ENCODE data around the gene KIF7.

The KIF7 gene

GRCh38 chr15:89630974-89631901 is 24.0 kb downstream of the KIF7 start:
- H3K27ac ChIP-seq (ENCODE audit: low read length) = no peak overlapping the region
- H3K36me3 ChIP-seq (ENCODE audit: control insufficient read depth in 2 of 2, insufficient read depth in 2 of 2, low read length in 2 of 2) = peaks cover 35 to 48% of the 10 kb centered on the region in 2 donors

GRCh38 chr15:89630260-89630659 is 25.0 kb downstream of the KIF7 start:
- H3K9ac ChIP-seq (ENCODE audit: low read length in 2 of 2) = no peak overlapping the region
- H3K27me3 ChIP-seq (ENCODE audit: control insufficient read depth in 1 of 2, insufficient read depth in 2 of 2, low read length in 2 of 2) = no peaks in the 10 kb centered on the region
- peaks cover 38 to 49% of the 10 kb centered on the region in 2 donors for H3K36me3 ChIP-seq (ENCODE audit: control insufficient read depth in 2 of 2, insufficient read depth in 2 of 2, low read length in 2 of 2)
- no peaks in the 10 kb centered on the region for H3K4me1 ChIP-seq (ENCODE audit: control insufficient read depth, insufficient read depth, low read length)
- H3K4me3 ChIP-seq (ENCODE audit: low read length in 2 of 2) = no peak overlapping the region
- H3K27ac ChIP-seq (ENCODE audit: low read length) = no peak overlapping the region
- no peaks in the 10 kb centered on the region for H3K9me3 ChIP-seq (ENCODE audit: control insufficient read depth in 2 of 2, low read length in 2 of 2)

More at GRCh38 chr15:89630974-89631901, 24.0 kb downstream of the KIF7 start:
- Histone ChIP-seq H3K27me3 (ENCODE audit: control insufficient read depth in 1 of 2, insufficient read depth in 2 of 2, low read length in 2 of 2) (no peaks in the 10 kb centered on the region), H3K9me3 (ENCODE audit: control insufficient read depth in 2 of 2, low read length in 2 of 2) (no peaks in the 10 kb centered on the region), H3K4me3 (ENCODE audit: low read length in 2 of 2) (no peak overlapping the region), H3K9ac (ENCODE audit: low read length in 2 of 2) (no peak overlapping the region), H3K4me1 (ENCODE audit: control insufficient read depth, insufficient read depth, low read length) (no peaks in the 10 kb centered on the region)

GRCh38 chr15:89629829-89630228 is 25.4 kb downstream of the KIF7 start:
- H3K4me3 ChIP-seq (ENCODE audit: low read length in 2 of 2) = no peak overlapping the region
- H3K9ac ChIP-seq (ENCODE audit: low read length in 2 of 2) = no peak overlapping the region
- H3K36me3 ChIP-seq (ENCODE audit: control insufficient read depth in 2 of 2, insufficient read depth in 2 of 2, low read length in 2 of 2) = peaks cover 38 to 50% of the 10 kb centered on the region in 2 donors
- no peaks in the 10 kb centered on the region for H3K27me3 ChIP-seq (ENCODE audit: control insufficient read depth in 1 of 2, insufficient read depth in 2 of 2, low read length in 2 of 2)
- no peaks in the 10 kb centered on the region for H3K9me3 ChIP-seq (ENCODE audit: control insufficient read depth in 2 of 2, low read length in 2 of 2)
- no peaks in the 10 kb centered on the region for H3K4me1 ChIP-seq (ENCODE audit: control insufficient read depth, insufficient read depth, low read length)
- no peak overlapping the region for H3K27ac ChIP-seq (ENCODE audit: low read length)

GRCh38 chr15:89628806-89629715 is 26.2 kb downstream of the KIF7 start:
- no peaks in the 10 kb centered on the region for H3K27me3 ChIP-seq (ENCODE audit: control insufficient read depth in 1 of 2, insufficient read depth in 2 of 2, low read length in 2 of 2)
- no peaks in the 10 kb centered on the region for H3K9me3 ChIP-seq (ENCODE audit: control insufficient read depth in 2 of 2, low read length in 2 of 2)
- peaks cover 38 to 50% of the 10 kb centered on the region in 2 donors for H3K36me3 ChIP-seq (ENCODE audit: control insufficient read depth in 2 of 2, insufficient read depth in 2 of 2, low read length in 2 of 2)

GRCh38 chr15:89628301-89628700 is 27.0 kb downstream of the KIF7 start:
- Histone ChIP-seq H3K9ac (ENCODE audit: low read length in 2 of 2) (no peak overlapping the region), H3K4me3 (ENCODE audit: low read length in 2 of 2) (no peak overlapping the region), H3K9me3 (ENCODE audit: control insufficient read depth in 2 of 2, low read length in 2 of 2) (no peaks in the 10 kb centered on the region), H3K4me1 (ENCODE audit: control insufficient read depth, insufficient read depth, low read length) (no peaks in the 10 kb centered on the region), H3K27me3 (ENCODE audit: control insufficient read depth in 1 of 2, insufficient read depth in 2 of 2, low read length in 2 of 2) (no peaks in the 10 kb centered on the region), H3K36me3 (ENCODE audit: control insufficient read depth in 2 of 2, insufficient read depth in 2 of 2, low read length in 2 of 2) (peaks cover 33 to 47% of the 10 kb centered on the region in 2 donors), H3K27ac (ENCODE audit: low read length) (no peak overlapping the region)

More at GRCh38 chr15:89628806-89629715, 26.2 kb downstream of the KIF7 start:
- no peak overlapping the region for H3K27ac ChIP-seq (ENCODE audit: low read length)
- H3K4me3 ChIP-seq (ENCODE audit: low read length in 2 of 2) = no peak overlapping the region
- no peak overlapping the region for H3K9ac ChIP-seq (ENCODE audit: low read length in 2 of 2)
- no peaks in the 10 kb centered on the region for H3K4me1 ChIP-seq (ENCODE audit: control insufficient read depth, insufficient read depth, low read length)

GRCh38 chr15:89627256-89627970 is 27.9 kb downstream of the KIF7 start:
- Histone ChIP-seq H3K4me3 (ENCODE audit: low read length in 2 of 2) (no peak overlapping the region), H3K36me3 (ENCODE audit: control insufficient read depth in 2 of 2, insufficient read depth in 2 of 2, low read length in 2 of 2) (peaks cover 26 to 39% of the 10 kb centered on the region in 2 donors), H3K27ac (ENCODE audit: low read length) (no peak overlapping the region), H3K9ac (ENCODE audit: low read length in 2 of 2) (no peak overlapping the region), H3K9me3 (ENCODE audit: control insufficient read depth in 2 of 2, low read length in 2 of 2) (no peaks in the 10 kb centered on the region), H3K4me1 (ENCODE audit: control insufficient read depth, insufficient read depth, low read length) (no peaks in the 10 kb centered on the region), H3K27me3 (ENCODE audit: control insufficient read depth in 1 of 2, insufficient read depth in 2 of 2, low read length in 2 of 2) (no peaks in the 10 kb centered on the region)

GRCh38 chr15:89625716-89626115 is 29.6 kb downstream of the KIF7 start:
- Histone ChIP-seq H3K27ac (ENCODE audit: low read length) (no peak overlapping the region), H3K9me3 (ENCODE audit: control insufficient read depth in 2 of 2, low read length in 2 of 2) (no peaks in the 10 kb centered on the region), H3K36me3 (ENCODE audit: control insufficient read depth in 2 of 2, insufficient read depth in 2 of 2, low read length in 2 of 2) (peaks cover 11 to 27% of the 10 kb centered on the region in 2 donors), H3K4me3 (ENCODE audit: low read length in 2 of 2) (no peak overlapping the region), H3K9ac (ENCODE audit: low read length in 2 of 2) (no peak overlapping the region), H3K27me3 (ENCODE audit: control insufficient read depth in 1 of 2, insufficient read depth in 2 of 2, low read length in 2 of 2) (no peaks in the 10 kb centered on the region), H3K4me1 (ENCODE audit: control insufficient read depth, insufficient read depth, low read length) (no peaks in the 10 kb centered on the region)

- H3K4me3 ChIP-seq (ENCODE audit: low read length in 2 of 2) = no peak overlapping the region
- peaks cover 4 to 10% of the 10 kb centered on the region in 2 donors for H3K36me3 ChIP-seq (ENCODE audit: control insufficient read depth in 2 of 2, insufficient read depth in 2 of 2, low read length in 2 of 2)
- H3K4me1 ChIP-seq (ENCODE audit: control insufficient read depth, insufficient read depth, low read length) = no peaks in the 10 kb centered on the region
- no peaks in the 10 kb centered on the region for H3K27me3 ChIP-seq (ENCODE audit: control insufficient read depth in 1 of 2, insufficient read depth in 2 of 2, low read length in 2 of 2)
- no peaks in the 10 kb centered on the region for H3K9me3 ChIP-seq (ENCODE audit: control insufficient read depth in 2 of 2, low read length in 2 of 2)
- no peak overlapping the region for H3K27ac ChIP-seq (ENCODE audit: low read length)
- no peak overlapping the region for H3K9ac ChIP-seq (ENCODE audit: low read length in 2 of 2)
These were observed 32.1 kb downstream of the KIF7 start for GRCh38 chr15:89623165-89623564.

- Histone ChIP-seq H3K27me3 (ENCODE audit: control insufficient read depth in 1 of 2, insufficient read depth in 2 of 2, low read length in 2 of 2) (no peaks in the 10 kb centered on the region), H3K4me1 (ENCODE audit: control insufficient read depth, insufficient read depth, low read length) (no peaks in the 10 kb centered on the region), H3K9ac (ENCODE audit: low read length in 2 of 2) (no peak overlapping the region), H3K9me3 (ENCODE audit: control insufficient read depth in 2 of 2, low read length in 2 of 2) (no peaks in the 10 kb centered on the region), H3K4me3 (ENCODE audit: low read length in 2 of 2) (no peak overlapping the region), H3K27ac (ENCODE audit: low read length) (no peak overlapping the region), H3K36me3 (ENCODE audit: control insufficient read depth in 2 of 2, insufficient read depth in 2 of 2, low read length in 2 of 2) (peaks cover 4% of the 10 kb centered on the region in 2 donors)
These were observed 33.7 kb downstream of the KIF7 start for GRCh38 chr15:89621547-89621946.

GRCh38 chr15:89616228-89616627 is 39.0 kb downstream of the KIF7 start:
- Histone ChIP-seq H3K9ac (ENCODE audit: low read length in 2 of 2) (no peak overlapping the region), H3K4me1 (ENCODE audit: control insufficient read depth, insufficient read depth, low read length) (no peaks in the 10 kb centered on the region), H3K27ac (ENCODE audit: low read length) (no peak overlapping the region), H3K4me3 (ENCODE audit: low read length in 2 of 2) (no peak overlapping the region), H3K9me3 (ENCODE audit: control insufficient read depth in 2 of 2, low read length in 2 of 2) (peaks cover 2 to 3% of the 10 kb centered on the region in 2 donors), H3K27me3 (ENCODE audit: control insufficient read depth in 1 of 2, insufficient read depth in 2 of 2, low read length in 2 of 2) (peaks cover 3 to 7% of the 10 kb centered on the region in 2 donors), H3K36me3 (ENCODE audit: control insufficient read depth in 2 of 2, insufficient read depth in 2 of 2, low read length in 2 of 2) (no peaks in the 10 kb centered on the region)

All from stomach smooth muscle (tissue), 2 donors.